Keratinocyte (primary cell): ENCODE results near the gene PAOX. TPM values are rescaled to one million over a fixed set of nuclear protein-coding genes. Genes with fewer than 3 reads are reported as not detected.

ENCODE experiments used
- DNase-seq: peaks from one replicate; pipeline ENCODE4 v3.0.0-alpha.2; 2011; ENCODE audit warnings: low read depth, missing footprints, low spot score
- FAIRE-seq: peaks from 2 replicates; lab custom pipeline; 2011; peaks lifted over from hg19 to GRCh38; lab: Jason Lieb, UNC
- H2AFZ ChIP-seq: 2 replicates; pipeline ENCODE4 v1.6.0; 2012; ENCODE audit warnings: low read length, control low read depth, inconsistent platforms; ENCODE audit not compliant: control insufficient read depth
- H3K27ac ChIP-seq: 2 replicates; pipeline ENCODE4 v1.5.1; 2011; ENCODE audit warnings: low read length; ENCODE audit not compliant: control insufficient read depth, insufficient read depth
- H3K27me3 ChIP-seq: 3 replicates; pipeline ENCODE4 v1.6.0; 2011; ENCODE audit warnings: low read length; ENCODE audit not compliant: control insufficient read depth, insufficient read depth; ENCODE audit errors: extremely low read depth
- H3K36me3 ChIP-seq, 2 experiments: 2 replicates in 1 of 2; 3 replicates in 1 of 2; pipeline ENCODE4 v1.5.1; 2011; ENCODE audit warnings: low read length in 2 of 2, mild to moderate bottlenecking in 1 of 2; ENCODE audit not compliant: control insufficient read depth in 2 of 2, insufficient read depth in 2 of 2; ENCODE audit errors: extremely low read depth in 1 of 2
- H3K4me1 ChIP-seq: 3 replicates; pipeline ENCODE4 v1.5.1; 2011; ENCODE audit warnings: low read length; ENCODE audit not compliant: control insufficient read depth, insufficient read depth; ENCODE audit errors: extremely low read depth
- H3K4me2 ChIP-seq: 3 replicates; pipeline ENCODE4 v1.6.0; 2011; ENCODE audit warnings: low read depth, low read length; ENCODE audit not compliant: control insufficient read depth, insufficient read depth; ENCODE audit errors: extremely low read depth
- H3K4me3 ChIP-seq, 3 experiments: fragments of 200-600 bp in 1 of 3; sonication (generic) in 1 of 3; 2 replicates in 2 of 3; 3 replicates in 1 of 3; pipeline ENCODE4 v1.5.1; 2011 to 2016; ENCODE audit warnings: low read length in 3 of 3, mild to moderate bottlenecking in 3 of 3, control low read depth in 2 of 3, inconsistent platforms in 1 of 3, low read depth in 1 of 3, mixed read lengths in 1 of 3, mixed run types in 1 of 3, moderate library complexity in 1 of 3; ENCODE audit not compliant: control insufficient read depth in 2 of 3, insufficient read depth in 2 of 3; ENCODE audit errors: extremely low read depth in 1 of 3
- H3K79me2 ChIP-seq: 2 replicates; pipeline ENCODE4 v1.6.0; 2012; ENCODE audit warnings: low read length; ENCODE audit not compliant: control insufficient read depth, insufficient read depth
- H3K9ac ChIP-seq: 3 replicates; pipeline ENCODE4 v1.6.0; 2011; ENCODE audit warnings: low read length; ENCODE audit not compliant: control insufficient read depth, insufficient read depth; ENCODE audit errors: extremely low read depth
- H3K9me1 ChIP-seq: 3 replicates; pipeline ENCODE4 v1.6.0; 2011; ENCODE audit warnings: low read length; ENCODE audit not compliant: control insufficient read depth, insufficient read depth; ENCODE audit errors: extremely low read depth
- H3K9me3 ChIP-seq: 2 replicates; pipeline ENCODE4 v1.5.1; 2012; ENCODE audit warnings: low read depth, low read length; ENCODE audit not compliant: control insufficient read depth
- H4K20me1 ChIP-seq: 3 replicates; pipeline ENCODE4 v1.6.0; 2011; ENCODE audit warnings: low read length; ENCODE audit not compliant: control insufficient read depth, insufficient read depth; ENCODE audit errors: extremely low read depth
- EZH2 ChIP-seq: IDR thresholded peaks from one replicate; pipeline ENCODE4 v1.6.1; 2012; ENCODE audit warnings: inconsistent platforms, mild to moderate bottlenecking, low read length, moderate library complexity
- dilution Hi-C: fragments of 300-500 bp; cut with MboI; formaldehyde crosslinking; loops from one replicate; pipeline ENCODE4 v1.7.0; 2020; ENCODE audit warnings: low sequenced_read_pairs; ENCODE audit not compliant: extremely low pct_ligation_motif_present
- polyA plus RNA-seq, 5 experiments: library from polyadenylated mRNA; depleted of rRNA in 3 of 5; stranded (reverse) in 3 of 5; stranded (forward) in 1 of 5; unstranded in 1 of 5; fragments of >200 nt; gene quantifications; 1 replicate in 1 of 5; 2 replicates in 3 of 5; 3 replicates in 1 of 5; pipeline versions ENCODE4 v1.2.1 to v1.2.3, GENCODE V29; 2011 to 2012; ENCODE audit warnings: missing spikeins in 2 of 5, low read depth in 1 of 5, low replicate concordance in 1 of 5
- TF ChIP-seq, protein P1 (sequence below), 3 experiments: IDR thresholded peaks in 1 of 3; conservative IDR thresholded peaks in 1 of 3; optimal IDR thresholded peaks in 1 of 3; 2 replicates in 2 of 3; 3 replicates in 1 of 3; pipeline versions ENCODE3 to v1.5.1; 2011; ENCODE audit warnings: low read length in 3 of 3, mild to moderate bottlenecking in 3 of 3, moderate library complexity in 2 of 3, control low read depth in 1 of 3, inconsistent platforms in 1 of 3; ENCODE audit not compliant: insufficient read depth in 2 of 3; ENCODE audit errors: extremely low read depth in 1 of 3

The PAOX gene
- polyA plus RNA-seq, 1 donor (not counting 4 experiments of a cell fraction or from before 2014, with no cell fraction given) = 2.6 TPM

- FAIRE-seq = no peak
- no peaks in the 10 kb centered on the region for H3K36me3 ChIP-seq
- dilution Hi-C loops = no loop called here
- no peaks in the 10 kb centered on the region for H4K20me1 ChIP-seq
- H3K27me3 ChIP-seq = no peaks in the 10 kb centered on the region
- no peak for DNase-seq
- H3K27ac ChIP-seq = no peak overlapping the region
- no peaks in the 10 kb centered on the region for H3K9me3 ChIP-seq
- no peaks in the 10 kb centered on the region for H3K79me2 ChIP-seq
- H3K9ac ChIP-seq = no peak overlapping the region
- no peak overlapping the region for H2AFZ ChIP-seq
- no peaks in the 10 kb centered on the region for H3K9me1 ChIP-seq
- no peak overlapping the region for H3K4me3 ChIP-seq
- no peaks in the 10 kb centered on the region for H3K4me1 ChIP-seq
- no peak overlapping the region for H3K4me2 ChIP-seq
- TF ChIP-seq, protein P1, sequence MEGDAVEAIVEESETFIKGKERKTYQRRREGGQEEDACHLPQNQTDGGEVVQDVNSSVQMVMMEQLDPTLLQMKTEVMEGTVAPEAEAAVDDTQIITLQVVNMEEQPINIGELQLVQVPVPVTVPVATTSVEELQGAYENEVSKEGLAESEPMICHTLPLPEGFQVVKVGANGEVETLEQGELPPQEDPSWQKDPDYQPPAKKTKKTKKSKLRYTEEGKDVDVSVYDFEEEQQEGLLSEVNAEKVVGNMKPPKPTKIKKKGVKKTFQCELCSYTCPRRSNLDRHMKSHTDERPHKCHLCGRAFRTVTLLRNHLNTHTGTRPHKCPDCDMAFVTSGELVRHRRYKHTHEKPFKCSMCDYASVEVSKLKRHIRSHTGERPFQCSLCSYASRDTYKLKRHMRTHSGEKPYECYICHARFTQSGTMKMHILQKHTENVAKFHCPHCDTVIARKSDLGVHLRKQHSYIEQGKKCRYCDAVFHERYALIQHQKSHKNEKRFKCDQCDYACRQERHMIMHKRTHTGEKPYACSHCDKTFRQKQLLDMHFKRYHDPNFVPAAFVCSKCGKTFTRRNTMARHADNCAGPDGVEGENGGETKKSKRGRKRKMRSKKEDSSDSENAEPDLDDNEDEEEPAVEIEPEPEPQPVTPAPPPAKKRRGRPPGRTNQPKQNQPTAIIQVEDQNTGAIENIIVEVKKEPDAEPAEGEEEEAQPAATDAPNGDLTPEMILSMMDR (optimal IDR thresholded peaks at IDR 0.05 in 1 of 3, IDR thresholded peaks at IDR 0.05 in 1 of 3, conservative IDR thresholded peaks at IDR 0.05 in 1 of 3; ENCODE audit: extremely low read depth in 1 of 3, insufficient read depth in 2 of 3, low read length in 3 of 3) = no peak
- no peak for TF ChIP-seq EZH2
Observed at GRCh38 chr10:133346413-133346812, 32.6 kb upstream of the PAOX start.

GRCh38 chr10:133347710-133348517 is 31.1 kb upstream of the PAOX start:
- Histone ChIP-seq H3K9me1 (no peaks in the 10 kb centered on the region), H3K4me1 (no peaks in the 10 kb centered on the region), H3K9ac (no peak overlapping the region), H4K20me1 (no peaks in the 10 kb centered on the region), H3K9me3 (no peaks in the 10 kb centered on the region), H3K36me3 (no peaks in the 10 kb centered on the region), H3K27ac (no peak overlapping the region), H3K4me2 (no peak overlapping the region), H3K4me3 (no peak overlapping the region), H2AFZ (no peak overlapping the region), H3K79me2 (no peaks in the 10 kb centered on the region), H3K27me3 (peaks cover under 1% of the 10 kb centered on the region)
- dilution Hi-C loops = no loop called here
- FAIRE-seq = no peak
- no peak for TF ChIP-seq EZH2
- TF ChIP-seq, protein P1 (optimal IDR thresholded peaks at IDR 0.05 in 1 of 3, IDR thresholded peaks at IDR 0.05 in 1 of 3, conservative IDR thresholded peaks at IDR 0.05 in 1 of 3; ENCODE audit: extremely low read depth in 1 of 3, insufficient read depth in 2 of 3, low read length in 3 of 3) = no peak
- DNase-seq = no peak
